Renal pelvis (tissue), 12 donors: ENCODE measurements around the gene SIRT4. TPM values are rescaled to one million over a fixed set of nuclear protein-coding genes. Genes with fewer than 3 reads are reported as not detected.
"Not testable (repeated sequence)": the region's sequence is repeated elsewhere in the genome, so short reads cannot be mapped to it uniquely, and the experiment has no call there.

Source experiments
- DNase-seq: peaks from one replicate; pipeline ENCODE4 v3.0.0-alpha.2; 2013
- long read RNA-seq, 16 experiments: transcript quantifications; one replicate each; lab custom pipeline, GENCODE V29; 2026
- polyA plus RNA-seq, 3 donors: library from polyadenylated mRNA; unstranded; fragments of 120-200 nt; gene quantifications; one replicate each; pipeline ENCODE4 v1.2.1, GENCODE V29; 2013; ENCODE audit not compliant: insufficient read length in 3 of 3

SIRT4 gene
- 1 to 10 TPM; 3.2 to 5.4 (median 4.7) TPM for polyA plus RNA-seq
- long read RNA-seq, donor 1, partial matches to known transcripts = 7 of 7 reads
- long read RNA-seq, donor 1, other reads (novel, unspliced or antisense) = 0 of 7 reads
- long read RNA-seq, donor 2 = 0 reads
- long read RNA-seq, donor 3, partial matches to known transcripts = 0 of 1 reads
- long read RNA-seq, donor 3, other reads (novel, unspliced or antisense) = 0 of 1 reads
- long read RNA-seq, donor 4, partial matches to known transcripts = 0 of 2 reads
- long read RNA-seq, donor 4, other reads (novel, unspliced or antisense) = 0 of 2 reads
- long read RNA-seq, donor 5, partial matches to known transcripts = 0 of 1 reads
- long read RNA-seq, donor 5, other reads (novel, unspliced or antisense) = 0 of 1 reads
- long read RNA-seq, donor 6 = 0 reads
- long read RNA-seq, donor 7, partial matches to known transcripts = 0 of 1 reads
- long read RNA-seq, donor 7, other reads (novel, unspliced or antisense) = 0 of 1 reads
- long read RNA-seq, donor 8, partial matches to known transcripts = 0 of 2 reads
- long read RNA-seq, donor 8, other reads (novel, unspliced or antisense) = 0 of 2 reads
- long read RNA-seq, donor 9, partial matches to known transcripts = 0 of 2 reads
- long read RNA-seq, donor 9, other reads (novel, unspliced or antisense) = 0 of 2 reads
- long read RNA-seq, donor 10, partial matches to known transcripts = 0 of 1 reads
- long read RNA-seq, donor 10, other reads (novel, unspliced or antisense) = 0 of 1 reads
- long read RNA-seq, donor 11, partial matches to known transcripts = 0 of 1 reads
- long read RNA-seq, donor 11, other reads (novel, unspliced or antisense) = 0 of 1 reads
- long read RNA-seq, donor 12, partial matches to known transcripts = 0 of 2 reads
- long read RNA-seq, donor 12, other reads (novel, unspliced or antisense) = 0 of 2 reads
- long read RNA-seq, donor 13 = 0 reads
- long read RNA-seq, donor 14 = 0 reads
- long read RNA-seq, donor 15 = 0 reads
- long read RNA-seq, donor 16 = 0 reads

DNA sequence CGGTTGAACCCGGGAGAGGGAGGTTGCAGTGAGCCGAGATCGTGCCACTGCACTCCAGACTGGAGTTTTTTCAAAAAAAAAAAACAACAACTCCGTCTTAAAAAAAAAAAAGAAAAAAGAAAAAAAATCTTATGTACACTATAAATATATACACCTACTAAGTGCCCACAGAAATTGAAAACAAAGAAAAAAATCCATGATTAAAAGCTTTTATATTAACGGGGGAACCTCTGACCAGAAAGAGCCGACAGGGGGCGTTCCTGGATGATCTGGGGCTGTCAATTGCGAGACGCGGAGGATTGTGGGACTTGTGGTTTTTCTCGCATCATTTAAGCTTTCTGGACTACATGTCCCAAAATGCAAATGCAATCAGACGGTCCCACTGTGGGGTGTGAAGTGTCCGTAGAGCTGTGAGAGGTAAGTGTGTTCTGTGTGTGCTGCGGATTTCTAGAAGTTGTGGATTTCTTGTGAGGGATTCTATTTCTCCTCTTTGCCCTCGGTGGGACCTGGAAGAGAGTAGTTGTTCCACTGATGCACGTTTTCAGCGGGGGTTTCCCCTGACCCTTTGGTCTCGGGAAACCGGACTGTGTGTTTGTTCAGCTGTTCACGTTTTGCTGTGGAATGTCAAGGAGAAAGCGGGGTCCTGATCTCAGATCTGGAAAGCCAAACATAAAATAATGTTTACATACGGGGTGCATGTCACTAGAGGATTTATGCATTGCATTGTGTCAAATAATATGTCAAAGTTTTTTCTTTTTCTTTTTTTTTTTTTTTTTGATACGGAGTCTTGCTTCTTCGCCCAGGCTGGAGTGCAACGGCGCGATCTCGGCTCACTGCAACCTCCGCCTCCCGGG lies at the start of gene SIRT4:
TSS of gene SIRT4 (plus strand) at position 360 of the 854 bp plus-strand sequence. CDS start 1,241 bp downstream, outside the sequence.
- peak; percentile 96 for DNase-seq

DNA sequence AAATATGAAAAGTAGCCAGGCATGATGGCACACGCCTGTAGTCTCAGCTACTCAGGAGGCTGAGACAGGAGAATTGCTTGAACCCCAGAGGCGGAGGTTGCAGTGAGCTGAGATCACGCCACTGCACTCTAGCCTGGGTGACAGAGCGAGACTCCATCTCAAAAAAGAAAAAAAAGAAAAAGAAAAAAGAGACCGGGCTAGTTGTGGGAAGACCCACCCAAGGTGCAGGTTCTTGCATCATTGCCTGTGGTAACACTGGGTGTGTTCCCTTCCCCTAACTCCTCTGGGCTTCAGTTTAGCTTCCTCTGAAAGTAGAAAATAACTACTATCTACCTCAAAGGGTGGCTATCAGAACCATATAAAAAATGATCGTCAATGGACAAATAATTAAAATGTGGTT lies 48.8 kb upstream of the SIRT4 start:
- DNase-seq = not testable (repeated sequence)

DNA sequence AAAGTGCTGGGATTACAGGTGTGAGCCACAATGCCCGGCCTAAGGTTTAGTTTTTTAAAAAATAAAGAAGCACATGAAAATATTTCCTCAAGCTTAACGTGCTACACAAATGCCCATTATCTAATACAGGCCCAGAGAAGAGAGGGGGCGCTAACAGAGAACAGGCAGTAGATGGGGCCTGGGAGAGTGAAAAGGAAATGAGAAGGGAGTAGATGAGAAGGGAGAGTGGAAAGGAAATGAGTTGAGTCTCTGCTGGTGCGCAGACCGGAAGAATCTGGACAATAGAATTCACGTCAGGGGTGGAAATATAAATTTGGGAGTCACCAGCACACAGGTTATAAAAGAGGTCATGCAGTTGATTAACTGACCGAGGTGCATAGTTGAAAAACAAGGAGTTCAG lies 47.3 kb upstream of the SIRT4 start:
- DNase-seq = no peak

GRCh38 chr12:120257041-120257821 lies 44.9 kb upstream of the SIRT4 start:
- DNase-seq = peak; percentile 77

DNA sequence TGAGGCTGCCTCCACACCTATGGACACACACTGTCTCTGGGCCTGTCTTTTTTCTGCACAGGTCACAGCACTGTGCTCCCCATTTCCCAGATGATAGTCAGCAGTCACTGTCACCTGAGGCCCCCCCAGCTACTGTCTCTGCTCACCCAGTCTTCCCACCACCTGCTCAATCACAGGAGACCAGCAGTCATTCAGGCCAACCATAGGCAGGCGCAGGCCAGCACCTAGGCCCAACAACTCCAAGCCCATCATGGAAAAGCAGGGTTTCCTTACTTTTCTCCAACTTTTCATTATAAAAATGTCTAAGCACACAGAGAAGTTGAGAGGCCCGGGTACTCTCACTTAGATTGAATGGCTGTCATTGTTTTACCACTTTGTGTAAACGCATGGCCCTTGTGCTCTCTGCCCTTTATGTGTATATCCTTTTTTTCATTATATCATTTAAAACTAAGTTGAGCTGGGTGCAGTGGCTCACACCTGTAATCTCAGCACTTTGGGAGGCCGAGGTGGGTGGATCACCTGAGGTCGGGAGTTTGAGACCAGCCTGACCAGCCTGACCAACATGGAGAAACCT lies 43.7 kb upstream of the SIRT4 start:
- DNase-seq = no peak

DNA sequence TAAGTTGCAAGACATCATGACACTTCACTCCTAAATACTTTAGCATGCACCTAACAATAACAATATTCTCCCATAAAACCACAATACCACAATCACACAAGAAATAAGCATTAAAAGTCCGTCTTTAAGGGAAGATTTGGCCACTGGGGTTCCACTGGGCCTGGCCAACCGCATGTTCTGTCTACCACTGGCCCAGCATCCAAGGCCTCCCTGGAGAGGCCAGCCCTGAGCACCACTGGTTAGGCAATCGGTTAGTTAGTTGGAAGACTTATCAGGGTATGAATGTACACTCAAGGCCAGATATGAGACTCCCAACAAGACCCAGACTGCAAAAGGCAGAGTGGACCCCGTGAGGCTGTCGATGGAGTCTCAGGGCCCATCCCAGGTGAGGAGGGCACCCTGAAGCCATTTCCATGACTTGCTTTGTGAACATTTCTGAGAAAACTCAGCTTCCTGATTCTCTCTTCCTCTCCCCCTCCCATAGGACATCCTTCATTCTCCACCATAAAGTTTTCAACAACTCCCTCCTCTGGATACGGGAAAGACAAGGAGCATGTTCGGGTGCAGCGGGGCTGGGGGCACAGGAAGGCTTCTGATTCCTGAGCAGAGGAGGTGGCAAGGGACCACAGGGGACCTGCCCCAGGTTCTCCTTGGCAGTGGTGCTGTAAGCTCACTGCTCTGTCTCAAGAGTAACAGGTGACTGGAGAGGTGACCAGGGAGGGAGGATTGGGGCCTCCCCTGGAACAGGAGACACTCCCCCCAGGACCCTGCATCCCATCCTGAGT lies 42.5 kb upstream of the SIRT4 start:
- DNase-seq = no peak

DNA sequence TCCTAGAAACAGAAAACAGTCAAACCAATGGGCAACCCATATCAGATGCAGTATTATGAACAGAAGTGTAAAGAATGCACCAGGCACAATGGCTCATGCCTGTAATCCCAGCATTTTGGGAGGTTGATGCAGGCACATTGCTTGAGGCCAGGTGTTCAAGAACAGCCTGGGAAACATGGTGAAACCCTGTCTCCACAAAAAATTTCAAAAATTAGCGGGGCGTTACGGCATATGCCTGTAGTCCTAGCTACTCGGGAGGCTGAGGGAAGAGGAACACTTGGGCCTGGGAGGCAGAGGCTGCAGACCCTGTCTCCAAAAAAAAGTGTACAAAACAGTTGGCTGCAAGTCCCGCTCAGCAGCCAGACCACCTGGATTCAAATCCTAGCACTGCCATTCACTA lies 41.5 kb upstream of the SIRT4 start:
- no peak for DNase-seq

DNA sequence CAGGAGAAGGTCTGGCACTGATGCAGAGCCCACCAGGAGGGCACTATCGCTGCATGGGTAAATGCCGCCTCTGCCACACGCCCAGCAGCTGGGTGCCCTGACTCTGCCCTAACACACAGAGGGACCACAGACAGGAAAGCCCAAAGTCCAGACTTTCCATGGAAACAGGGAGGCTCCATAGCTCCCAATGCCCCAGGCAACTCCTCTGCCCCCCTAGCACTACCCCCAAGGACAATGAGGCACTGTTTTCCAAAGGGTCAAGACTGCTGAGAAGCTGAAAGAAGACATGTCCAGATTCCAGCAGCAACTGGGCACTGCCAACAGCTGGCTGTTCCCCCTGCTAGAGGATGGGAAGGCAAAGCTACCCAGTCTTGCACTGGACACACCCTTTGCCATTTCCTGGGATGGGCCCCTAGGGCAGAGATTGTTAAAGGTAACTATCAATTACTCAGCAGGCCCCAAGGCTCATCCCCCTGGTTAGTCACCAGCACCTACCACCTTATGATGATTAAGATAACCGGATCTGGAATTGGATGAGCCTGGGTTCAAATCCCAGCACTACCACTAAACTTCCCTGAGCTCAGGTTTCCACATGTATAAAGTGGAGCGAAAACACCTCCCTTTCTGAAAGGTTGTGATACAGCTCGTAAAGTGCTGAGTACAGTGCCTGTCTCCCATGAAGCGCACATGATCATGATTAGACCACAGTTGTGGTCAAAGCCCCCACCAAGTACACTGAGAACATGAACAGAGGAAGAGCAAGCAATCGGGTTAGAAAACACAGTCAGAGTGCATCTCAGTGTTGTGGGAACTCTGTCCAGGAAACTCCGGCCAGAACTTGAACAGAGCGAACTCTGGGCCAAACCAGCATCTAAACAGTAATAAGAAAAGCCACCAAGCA lies 39.9 kb upstream of the SIRT4 start:
- no peak for DNase-seq

DNA sequence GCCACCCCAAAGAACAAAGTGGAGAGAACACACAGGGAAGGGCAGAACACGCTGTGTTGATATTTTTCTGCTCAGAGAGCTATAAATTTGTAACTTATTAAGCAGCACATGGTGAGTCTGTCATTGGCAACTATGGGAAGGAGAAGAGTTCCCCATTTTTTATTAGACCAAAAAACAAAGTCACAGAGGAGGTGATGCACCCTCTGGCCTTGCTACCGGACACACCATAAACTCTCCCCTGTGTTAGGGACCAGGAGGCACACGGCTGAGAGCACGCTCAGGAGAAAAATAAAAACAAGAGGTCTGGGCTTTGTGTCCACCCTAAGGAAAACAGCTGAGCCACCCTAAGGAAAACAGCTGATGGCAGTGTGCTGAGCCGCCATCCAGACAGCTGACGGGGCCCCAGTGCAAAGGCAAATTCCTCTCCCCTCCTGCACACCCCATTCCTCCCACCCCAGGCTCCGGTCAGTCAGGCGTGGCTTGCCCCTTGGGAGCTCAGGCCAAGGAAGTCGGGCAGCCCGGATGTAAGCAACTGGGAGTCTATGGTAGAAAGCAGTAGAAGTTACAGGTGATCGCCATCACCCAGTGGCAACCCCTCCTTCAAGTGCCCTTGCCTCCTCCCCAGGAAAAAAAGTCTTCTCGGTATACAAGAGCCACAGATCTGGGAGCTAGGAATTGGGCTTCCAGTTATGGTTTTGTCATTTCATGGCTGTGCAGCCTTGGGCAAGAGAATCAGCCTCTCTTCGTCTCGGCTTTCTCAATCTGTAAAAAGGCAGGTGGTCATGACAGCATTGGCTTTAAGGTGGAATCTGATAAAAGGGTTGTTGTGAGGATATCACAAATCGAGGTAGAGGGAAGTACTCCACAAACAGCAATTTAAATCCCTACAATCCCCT lies 39.0 kb upstream of the SIRT4 start:
- DNase-seq = no peak

- DNase-seq = no peak
These were observed 38.4 kb upstream of the SIRT4 start for GRCh38 chr12:120263748-120264085.

DNA sequence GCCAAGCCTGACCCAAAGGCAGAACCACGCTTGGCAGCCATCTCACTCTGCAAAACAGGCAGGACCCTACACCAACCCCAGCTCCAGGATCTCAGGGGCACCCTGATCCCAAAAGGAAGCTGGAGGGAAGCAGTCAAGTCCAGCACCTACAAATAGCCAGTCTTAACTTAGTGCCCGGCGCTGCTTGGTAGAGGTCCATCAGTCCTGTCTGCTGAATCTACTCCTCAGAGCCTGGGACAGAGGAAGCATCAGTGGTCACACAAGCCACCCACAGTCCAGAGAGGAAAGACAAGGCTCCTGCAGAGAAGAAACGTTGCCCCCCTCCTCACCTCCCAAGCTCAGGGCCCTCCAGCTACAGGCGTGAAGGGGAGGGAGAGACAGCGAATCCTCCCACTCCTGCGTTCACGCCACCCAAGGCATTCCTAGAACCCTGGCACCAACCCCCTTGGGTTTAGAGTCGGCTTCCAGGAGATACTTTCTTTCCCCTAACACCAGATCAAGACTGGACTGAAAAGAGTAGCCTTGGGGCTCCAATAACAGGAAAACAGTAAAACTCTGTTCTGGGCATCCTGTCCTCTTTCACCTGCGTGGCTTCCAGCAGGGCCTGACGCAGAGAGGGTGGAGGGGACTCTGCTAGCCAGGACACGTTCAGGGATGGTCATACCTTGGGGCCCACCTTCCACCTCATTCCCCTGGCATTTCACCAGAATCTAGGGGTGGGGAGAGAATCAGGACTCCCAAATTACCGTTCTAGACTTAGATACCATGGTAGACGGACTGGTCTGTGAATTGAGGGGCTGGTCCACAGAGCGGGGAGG lies 37.8 kb upstream of the SIRT4 start:
- DNase-seq = no peak

- no peak for DNase-seq
These were observed 37.1 kb upstream of the SIRT4 start for GRCh38 chr12:120264904-120265472.

- DNase-seq = peak; percentile 68
These were observed 36.5 kb upstream of the SIRT4 start, which contains the start of gene PXN for GRCh38 chr12:120265473-120266179. Gene PXN, minus strand, starts transcription at chr12:120265730. Its CDS starts 101 bp downstream, at chr12:120265629.

- DNase-seq = no peak
These were observed 35.8 kb upstream of the SIRT4 start for GRCh38 chr12:120266180-120266870.

DNA sequence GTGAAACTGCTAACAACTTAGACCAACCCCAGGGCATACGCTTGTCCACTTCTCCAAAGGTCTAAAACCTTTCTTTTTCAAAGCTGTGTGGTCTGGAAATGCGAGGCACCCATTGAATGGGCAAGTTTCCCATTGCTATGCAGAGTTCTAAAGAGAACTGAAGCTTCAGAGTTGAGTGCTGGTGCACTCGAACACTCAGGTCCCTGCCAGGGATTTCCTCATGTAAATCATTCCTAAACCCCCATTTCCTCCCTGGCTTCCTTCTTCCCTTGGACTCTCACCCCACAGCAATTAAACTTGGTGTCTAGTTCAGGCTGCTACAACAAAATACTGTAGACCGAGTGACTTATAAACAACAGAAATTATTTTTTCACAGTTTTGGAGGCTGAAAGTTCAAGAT lies 34.4 kb upstream of the SIRT4 start:
- no peak for DNase-seq
